CD4-positive, alpha-beta T cell (primary cell): Measurements from ENCODE around the gene TNFRSF13B. TPM values are rescaled to one million over a fixed set of nuclear protein-coding genes. Genes with fewer than 3 reads are reported as not detected.

Source experiments
- ATAC-seq: fragments of 200-7000 bp; cut with Tn5 transposase; one replicate; pipeline ENCODE4 v1.10.0; 2022; ENCODE audit warnings: mild to moderate bottlenecking; ENCODE audit not compliant: poor library complexity
- CTCF ChIA-PET: fragments of 350-600 bp; sonication (Branson Sonifier 250); formaldehyde crosslinking; loops from one replicate; lab custom pipeline; 2021; ENCODE audit warnings: antibody characterized with exemption, inconsistent platforms; lab: Charles Lee
- POLR2A ChIA-PET: fragments of 350-600 bp; sonication (Branson Sonifier 250); formaldehyde crosslinking; loops from one replicate; lab custom pipeline; 2021; ENCODE audit warnings: antibody characterized with exemption, inconsistent platforms; lab: Charles Lee
- DNase-seq, 14 experiments: peaks; one replicate each; pipeline ENCODE4 v3.0.0-alpha.2; 2013 to 2020; ENCODE audit warnings: mixed read lengths in 2 of 14
- H3K27ac ChIP-seq, 2 donors: one replicate each; pipeline versions ENCODE4 v1.5.1 to v1.7.0; 2013; ENCODE audit warnings: low read length in 2 of 2, low read depth in 1 of 2, mild to moderate bottlenecking in 1 of 2
- H3K27me3 ChIP-seq, 2 experiments: 1 replicate in 1 of 2; 2 replicates in 1 of 2; pipeline versions ENCODE4 v1.6.1 to v1.7.0; 2013; ENCODE audit warnings: low read length in 2 of 2, control low read depth in 1 of 2, mild to moderate bottlenecking in 1 of 2, moderate library complexity in 1 of 2; ENCODE audit not compliant: insufficient read depth in 2 of 2, control insufficient read depth in 1 of 2
- H3K36me3 ChIP-seq: one replicate; pipeline ENCODE4 v1.6.1; 2013; ENCODE audit warnings: low read length, control low read depth; ENCODE audit not compliant: insufficient read depth
- H3K4me1 ChIP-seq: one replicate; pipeline ENCODE4 v1.6.1; 2013; ENCODE audit warnings: low read length, control low read depth; ENCODE audit not compliant: insufficient read depth
- H3K4me3 ChIP-seq: one replicate; pipeline ENCODE4 v1.5.1; 2013; ENCODE audit warnings: mild to moderate bottlenecking, low read length, moderate library complexity
- H3K9me3 ChIP-seq, 2 experiments: 1 replicate in 1 of 2; 2 replicates in 1 of 2; pipeline versions ENCODE4 v1.6.1 to v1.7.0; 2013; ENCODE audit warnings: low read length in 2 of 2, mild to moderate bottlenecking in 2 of 2, control low read depth in 1 of 2, moderate library complexity in 1 of 2; ENCODE audit not compliant: control insufficient read depth in 1 of 2, insufficient read depth in 1 of 2
- H3K27ac Mint-ChIP-seq: one replicate; pipeline ENCODE4 v1.8.0; 2020; ENCODE audit warnings: mixed read lengths
- H3K27me3 Mint-ChIP-seq: one replicate; pipeline ENCODE4 v1.8.0; 2021; ENCODE audit warnings: mixed read lengths
- H3K36me3 Mint-ChIP-seq: one replicate; pipeline ENCODE4 v1.8.0; 2021; ENCODE audit warnings: low read depth, mixed read lengths
- H3K4me1 Mint-ChIP-seq: one replicate; pipeline ENCODE4 v1.8.0; 2021; ENCODE audit warnings: low read depth, mixed read lengths
- H3K4me3 Mint-ChIP-seq: one replicate; pipeline ENCODE4 v1.8.0; 2020; ENCODE audit warnings: mild to moderate bottlenecking, mixed read lengths
- H3K9me3 Mint-ChIP-seq: one replicate; pipeline ENCODE4 v1.8.0; 2020; ENCODE audit warnings: mixed read lengths
- CTCF ChIP-seq: fragments of 200-600 bp; IDR thresholded peaks from one replicate; pipeline ENCODE4 v1.8.0; 2022; ENCODE audit warnings: antibody characterized with exemption, mild to moderate bottlenecking
- intact Hi-C, 2 experiments: fragments of 100-400 bp; cut with DNase I in 1 of 2; cut with micrococcal nuclease in 1 of 2; formaldehyde crosslinking; loops; one replicate each; pipeline versions ENCODE4 v1.15.1 to v1.9.0; 2023 to 2025; cut with DNase I, micrococcal nuclease
- total RNA-seq, 174 experiments: library from RNA in 2 of 174; stranded (reverse) in 2 of 174; gene quantifications; one replicate each; pipeline ENCODE4 v1.2.3 and lab custom pipeline; 2021 to 2026

The TNFRSF13B gene
- total RNA-seq, 2 experiments from 2014 or later: not detected

GRCh38 chr17:16927641-16928321 is 44.1 kb downstream of the TNFRSF13B start:
- no peaks in the 10 kb centered on the region for H3K36me3 ChIP-seq
- no peak overlapping the region for H3K27ac ChIP-seq
- Mint-ChIP-seq H3K27me3 (no peaks in the 10 kb centered on the region), H3K4me3 (no peak overlapping the region), H3K4me1 (peaks cover 12% of the 10 kb centered on the region), H3K36me3 (no peaks in the 10 kb centered on the region), H3K9me3 (no peaks in the 10 kb centered on the region), H3K27ac (no peak overlapping the region)
- H3K4me1 ChIP-seq: peaks cover 9% of the 10 kb centered on the region
- CTCF ChIA-PET: no interaction called here
- TF ChIP-seq CTCF: no peak
- H3K9me3 ChIP-seq: no peaks in the 10 kb centered on the region
- no peaks in the 10 kb centered on the region for H3K27me3 ChIP-seq
- intact Hi-C loops: no loop called here
- H3K4me3 ChIP-seq: no peak overlapping the region
- ATAC-seq: no peak
- DNase-seq: peak in 1 of 14 experiments; percentile 8
- POLR2A ChIA-PET: no interaction called here

GRCh38 chr17:16926571-16927451 is 45.1 kb downstream of the TNFRSF13B start:
- DNase-seq: peak in 2 of 14 experiments; percentile 4 to 30
- Mint-ChIP-seq H3K4me1 (peaks cover 12% of the 10 kb centered on the region), H3K4me3 (no peak overlapping the region), H3K27me3 (no peaks in the 10 kb centered on the region), H3K36me3 (no peaks in the 10 kb centered on the region), H3K9me3 (no peaks in the 10 kb centered on the region), H3K27ac (no peak overlapping the region)
- no peaks in the 10 kb centered on the region for H3K36me3 ChIP-seq
- no peaks in the 10 kb centered on the region for H3K9me3 ChIP-seq
- H3K4me3 ChIP-seq: no peak overlapping the region
- CTCF ChIA-PET: no interaction called here
- no peak for TF ChIP-seq CTCF
- no peak for ATAC-seq
- H3K27ac ChIP-seq: no peak overlapping the region
- no peaks in the 10 kb centered on the region for H3K27me3 ChIP-seq
- peaks cover 9% of the 10 kb centered on the region for H3K4me1 ChIP-seq
- intact Hi-C loops: no loop called here
- POLR2A ChIA-PET: no interaction called here

GRCh38 chr17:16926061-16926511 is 45.8 kb downstream of the TNFRSF13B start:
- Mint-ChIP-seq H3K4me1 (peaks cover 12% of the 10 kb centered on the region), H3K9me3 (no peaks in the 10 kb centered on the region), H3K27ac (no peak overlapping the region), H3K27me3 (no peaks in the 10 kb centered on the region), H3K36me3 (no peaks in the 10 kb centered on the region), H3K4me3 (no peak overlapping the region)
- no peak for ATAC-seq
- H3K36me3 ChIP-seq: no peaks in the 10 kb centered on the region
- H3K4me1 ChIP-seq: peaks cover 9% of the 10 kb centered on the region
- ChIA-PET CTCF (no interaction called here), POLR2A (no interaction called here)
- intact Hi-C loops: no loop called here
- TF ChIP-seq CTCF: no peak
- H3K4me3 ChIP-seq: no peak overlapping the region
- no peaks in the 10 kb centered on the region for H3K9me3 ChIP-seq
- H3K27ac ChIP-seq: no peak overlapping the region
- peak in 1 of 14 experiments; percentile 5 for DNase-seq
- no peaks in the 10 kb centered on the region for H3K27me3 ChIP-seq
